WERI-Rb-1 (cell line): ENCODE data around the gene PPP1R37.
A peak's percentile ranks its signal among the peaks of the same experiment; 100 is the strongest.

Experiments used
- DNase-seq: peaks from one replicate; pipeline ENCODE4 v3.0.0-alpha.2; 2020
- H3K27ac ChIP-seq: fragments of 250-450 bp; sonication (Bioruptor Pico); 2 replicates; pipeline ENCODE4 v1.5.1; 2020; ENCODE audit warnings: mild to moderate bottlenecking, moderate library complexity
- H3K27me3 ChIP-seq: fragments of 250-450 bp; sonication (Bioruptor Pico); 2 replicates; pipeline ENCODE4 v1.5.1; 2021; ENCODE audit warnings: mild to moderate bottlenecking, low read depth, moderate library complexity; ENCODE audit not compliant: insufficient read depth, severe bottlenecking
- H3K36me3 ChIP-seq: fragments of 250-450 bp; sonication (Bioruptor Pico); 2 replicates; pipeline ENCODE4 v1.5.1; 2020; ENCODE audit warnings: mild to moderate bottlenecking, moderate library complexity
- H3K4me3 ChIP-seq: 2 replicates; pipeline ENCODE4 v1.5.1; 2011; ENCODE audit warnings: low read depth, mild to moderate bottlenecking, control low read depth, low read length
- H3K9me3 ChIP-seq: fragments of 250-450 bp; sonication (Bioruptor Pico); 2 replicates; pipeline ENCODE4 v1.5.1; 2021; ENCODE audit warnings: mild to moderate bottlenecking, moderate library complexity; ENCODE audit not compliant: severe bottlenecking
- CTCF ChIP-seq: IDR thresholded peaks from 2 replicates; pipeline ENCODE4 v1.5.1; 2011; ENCODE audit warnings: low read depth, mild to moderate bottlenecking, control low read depth, inconsistent platforms, low read length

The PPP1R37 gene

GRCh38 chr19:45069056-45069455, 23.9 kb upstream of the PPP1R37 start:
- DNase-seq = peak; percentile 35
- no peak overlapping the region for H3K4me3 ChIP-seq
- H3K27ac ChIP-seq = no peak overlapping the region
- H3K36me3 ChIP-seq = peaks cover 51% of the 10 kb centered on the region
- H3K27me3 ChIP-seq = no peaks in the 10 kb centered on the region
- H3K9me3 ChIP-seq = no peaks in the 10 kb centered on the region
- no peak for TF ChIP-seq CTCF

DNA sequence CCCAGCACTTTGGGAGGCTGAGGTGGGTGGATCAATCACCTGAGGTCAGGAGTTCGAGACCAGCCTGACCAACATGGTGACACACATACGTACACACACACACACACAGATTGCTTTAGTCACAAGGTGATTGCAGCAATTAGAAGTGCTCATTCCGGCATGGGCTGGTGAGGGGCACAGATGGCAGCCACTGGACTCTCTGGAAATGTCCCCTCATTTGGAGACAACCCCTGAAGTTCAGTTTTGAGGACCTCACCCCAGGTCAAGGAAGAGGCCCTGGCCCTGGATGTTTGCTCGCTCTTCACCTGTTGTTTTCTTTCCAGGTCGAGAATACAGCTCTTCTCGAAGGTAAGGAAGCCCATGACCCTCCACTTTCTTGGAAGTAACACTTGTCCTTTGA, 22.8 kb upstream of the PPP1R37 start:
- H3K36me3 ChIP-seq = peaks cover 42% of the 10 kb centered on the region
- no peak for TF ChIP-seq CTCF
- DNase-seq = no peak
- no peaks in the 10 kb centered on the region for H3K9me3 ChIP-seq
- no peak overlapping the region for H3K4me3 ChIP-seq
- no peaks in the 10 kb centered on the region for H3K27me3 ChIP-seq
- H3K27ac ChIP-seq = no peak overlapping the region

- H3K4me3 ChIP-seq = no peak overlapping the region
- H3K27ac ChIP-seq = no peak overlapping the region
- H3K9me3 ChIP-seq = no peaks in the 10 kb centered on the region
- H3K36me3 ChIP-seq = peaks cover 42% of the 10 kb centered on the region
- no peak for TF ChIP-seq CTCF
- no peak for DNase-seq
- H3K27me3 ChIP-seq = no peaks in the 10 kb centered on the region
Measured at GRCh38 chr19:45070861-45071544, 22.0 kb upstream of the PPP1R37 start.

GRCh38 chr19:45071545-45071938, 21.4 kb upstream of the PPP1R37 start:
- no peak overlapping the region for H3K4me3 ChIP-seq
- TF ChIP-seq CTCF = no peak

DNA sequence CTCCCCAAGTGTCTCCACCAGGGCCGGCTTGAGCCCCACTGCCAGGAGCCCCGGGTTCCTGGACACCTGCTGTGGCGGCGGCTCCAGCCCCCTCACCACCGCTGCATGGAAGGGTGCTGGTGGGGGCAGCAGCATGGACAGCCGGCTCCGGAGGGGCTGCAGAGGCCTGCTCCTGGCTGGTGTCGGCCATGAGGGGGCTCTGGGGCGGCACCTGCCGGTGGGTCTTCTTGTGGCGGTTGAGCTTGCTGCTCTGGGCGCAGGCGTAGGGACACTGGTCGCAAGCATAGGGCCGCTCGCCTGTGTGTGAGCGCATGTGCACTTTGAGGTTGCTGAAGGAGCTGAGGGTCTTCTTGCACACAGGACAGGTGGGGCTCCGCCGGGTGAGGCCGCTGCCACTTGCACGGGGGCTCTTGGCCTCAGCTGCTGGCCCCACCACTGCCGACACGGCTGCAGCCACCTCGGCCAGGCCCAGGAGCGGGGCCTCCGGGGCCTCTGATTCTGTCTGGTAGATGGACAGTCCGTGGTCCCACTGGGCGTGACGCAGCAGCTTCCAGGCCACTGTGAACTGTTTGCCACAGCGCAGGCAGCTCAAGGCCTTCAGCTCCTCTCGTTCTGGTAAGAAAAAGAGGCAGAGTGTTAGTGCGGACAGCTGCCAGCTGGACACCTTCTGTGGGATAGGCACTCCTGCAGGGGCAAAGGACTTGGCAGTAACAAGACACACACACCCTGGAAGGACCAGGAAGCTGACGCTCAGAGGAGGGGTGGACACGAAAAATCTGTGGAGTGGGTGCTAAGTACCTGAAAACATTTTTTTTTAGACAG, 20.8 kb upstream of the PPP1R37 start:
- H3K4me3 ChIP-seq = no peak overlapping the region
- no peak overlapping the region for H3K27ac ChIP-seq
- peaks cover 36% of the 10 kb centered on the region for H3K36me3 ChIP-seq
- DNase-seq = no peak
- H3K9me3 ChIP-seq = no peaks in the 10 kb centered on the region
- H3K27me3 ChIP-seq = no peaks in the 10 kb centered on the region
- TF ChIP-seq CTCF = no peak

More at GRCh38 chr19:45071545-45071938, 21.4 kb upstream of the PPP1R37 start:
- Histone ChIP-seq H3K27ac (no peak overlapping the region), H3K9me3 (no peaks in the 10 kb centered on the region), H3K36me3 (peaks cover 42% of the 10 kb centered on the region), H3K27me3 (no peaks in the 10 kb centered on the region)
- DNase-seq = no peak
